Thoracic aorta (tissue), 2 donors: Measurements from ENCODE around the gene F13A1. TPM values are rescaled to one million over a fixed set of nuclear protein-coding genes. Genes with fewer than 3 reads are reported as not detected.

Source experiments
- ATAC-seq: fragments of 150-250 bp; one replicate; pipeline ENCODE4 v1.8.0; 2017; ENCODE audit warnings: low read depth; ENCODE audit not compliant: insufficient number of reproducible peaks, low FRiP score
- DNase-seq: peaks from one replicate; pipeline ENCODE4 v3.0.0-alpha.2; 2020; ENCODE audit warnings: low spot score
- H3K27ac ChIP-seq, 2 donors: fragments of 200-600 bp; sonication (generic); 1 replicate in 1 of 2; 2 replicates in 1 of 2; pipeline ENCODE4 v1.5.1; 2016; ENCODE audit warnings: mild to moderate bottlenecking in 2 of 2, moderate library complexity in 2 of 2
- H3K27me3 ChIP-seq: fragments of 200-600 bp; sonication (generic); replicated peaks from 2 replicates; pipeline ENCODE4 v1.6.0; 2016; ENCODE audit warnings: mild to moderate bottlenecking; ENCODE audit not compliant: insufficient read depth
- H3K36me3 ChIP-seq: fragments of 200-600 bp; sonication (generic); one replicate; pipeline ENCODE4 v1.5.1; 2016
- H3K4me1 ChIP-seq, 2 donors: fragments of 200-600 bp; sonication (generic); 1 replicate in 1 of 2; 2 replicates in 1 of 2; pipeline versions ENCODE4 v1.5.1 to v1.6.0; 2016; ENCODE audit warnings: low read depth in 2 of 2, mild to moderate bottlenecking in 1 of 2; ENCODE audit not compliant: control insufficient read depth in 1 of 2
- H3K4me3 ChIP-seq: fragments of 200-600 bp; sonication (generic); 2 replicates; pipeline ENCODE4 v1.5.1; 2016; ENCODE audit warnings: mild to moderate bottlenecking
- H3K9me3 ChIP-seq: fragments of 200-600 bp; sonication (generic); 2 replicates; pipeline ENCODE4 v1.5.1; 2016
- total RNA-seq, 2 donors: library from RNA; depleted of rRNA; stranded (reverse); fragments of >200 nt; gene quantifications; one replicate each; pipeline versions ENCODE4 v1.1.0 to v1.2.3, GENCODE V29; 2016
- TF ChIP-seq, protein P1 (sequence below): fragments of 200-600 bp; sonication (generic); IDR thresholded peaks from one replicate; pipeline ENCODE4 v1.5.1; 2019; ENCODE audit warnings: antibody characterized with exemption

Gene F13A1
- total RNA-seq, 2 donors from 2014 or later = 156 to 228 TPM

- H3K4me1 ChIP-seq = no peaks in the 10 kb centered on the region
- no peak for DNase-seq
- H3K27ac ChIP-seq = no peak overlapping the region
- ATAC-seq = no peak
- TF ChIP-seq, protein P1, sequence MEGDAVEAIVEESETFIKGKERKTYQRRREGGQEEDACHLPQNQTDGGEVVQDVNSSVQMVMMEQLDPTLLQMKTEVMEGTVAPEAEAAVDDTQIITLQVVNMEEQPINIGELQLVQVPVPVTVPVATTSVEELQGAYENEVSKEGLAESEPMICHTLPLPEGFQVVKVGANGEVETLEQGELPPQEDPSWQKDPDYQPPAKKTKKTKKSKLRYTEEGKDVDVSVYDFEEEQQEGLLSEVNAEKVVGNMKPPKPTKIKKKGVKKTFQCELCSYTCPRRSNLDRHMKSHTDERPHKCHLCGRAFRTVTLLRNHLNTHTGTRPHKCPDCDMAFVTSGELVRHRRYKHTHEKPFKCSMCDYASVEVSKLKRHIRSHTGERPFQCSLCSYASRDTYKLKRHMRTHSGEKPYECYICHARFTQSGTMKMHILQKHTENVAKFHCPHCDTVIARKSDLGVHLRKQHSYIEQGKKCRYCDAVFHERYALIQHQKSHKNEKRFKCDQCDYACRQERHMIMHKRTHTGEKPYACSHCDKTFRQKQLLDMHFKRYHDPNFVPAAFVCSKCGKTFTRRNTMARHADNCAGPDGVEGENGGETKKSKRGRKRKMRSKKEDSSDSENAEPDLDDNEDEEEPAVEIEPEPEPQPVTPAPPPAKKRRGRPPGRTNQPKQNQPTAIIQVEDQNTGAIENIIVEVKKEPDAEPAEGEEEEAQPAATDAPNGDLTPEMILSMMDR = no peak
- H3K9me3 ChIP-seq = no peaks in the 10 kb centered on the region
- no peaks in the 10 kb centered on the region for H3K36me3 ChIP-seq
- H3K4me3 ChIP-seq = no peak overlapping the region
- H3K27me3 ChIP-seq = no peaks in the 10 kb centered on the region
Observed at GRCh38 chr6:6196762-6197161, 123.7 kb downstream of the F13A1 start.

DNA sequence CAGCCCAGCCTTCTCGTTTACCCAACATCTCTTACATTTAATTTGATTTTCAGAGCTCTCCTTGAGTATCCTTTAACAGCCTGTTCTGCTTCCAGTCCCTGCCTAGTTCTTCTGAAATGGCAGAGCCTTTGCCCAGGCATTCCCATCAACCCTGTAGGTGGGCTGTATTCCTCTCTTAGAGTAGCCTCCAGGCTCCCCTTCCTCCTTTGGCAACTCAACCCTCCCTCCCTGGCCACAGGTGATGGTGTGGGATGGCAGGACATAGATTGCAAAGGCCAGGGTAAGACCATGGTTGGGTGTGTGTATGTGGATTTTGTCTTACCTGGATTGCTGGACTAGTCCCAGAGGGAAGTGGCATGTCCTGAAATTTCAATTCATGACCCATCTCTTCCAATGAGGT is 125.4 kb downstream of the F13A1 start:
- no peak overlapping the region for H3K27ac ChIP-seq
- no peak overlapping the region for H3K4me3 ChIP-seq
- DNase-seq (no peak), ATAC-seq (no peak)
- no peaks in the 10 kb centered on the region for H3K4me1 ChIP-seq
- H3K9me3 ChIP-seq = no peaks in the 10 kb centered on the region
- no peaks in the 10 kb centered on the region for H3K36me3 ChIP-seq
- TF ChIP-seq, protein P1 = no peak
- H3K27me3 ChIP-seq = no peaks in the 10 kb centered on the region

GRCh38 chr6:6193221-6193745 is 127.2 kb downstream of the F13A1 start:
- TF ChIP-seq, protein P1 = no peak
- no peaks in the 10 kb centered on the region for H3K9me3 ChIP-seq
- no peaks in the 10 kb centered on the region for H3K27me3 ChIP-seq
- no peak for DNase-seq
- no peak overlapping the region for H3K27ac ChIP-seq
- no peak overlapping the region for H3K4me3 ChIP-seq
- no peaks in the 10 kb centered on the region for H3K4me1 ChIP-seq
- H3K36me3 ChIP-seq = no peaks in the 10 kb centered on the region
- ATAC-seq = no peak

- H3K27ac ChIP-seq = no peak overlapping the region
- no peak for ATAC-seq
- H3K4me1 ChIP-seq = no peaks in the 10 kb centered on the region
- no peak for DNase-seq
- no peaks in the 10 kb centered on the region for H3K9me3 ChIP-seq
- no peaks in the 10 kb centered on the region for H3K27me3 ChIP-seq
- no peak overlapping the region for H3K4me3 ChIP-seq
- TF ChIP-seq, protein P1 = no peak
- no peaks in the 10 kb centered on the region for H3K36me3 ChIP-seq
Observed at GRCh38 chr6:6191909-6192308, 128.6 kb downstream of the F13A1 start.

DNA sequence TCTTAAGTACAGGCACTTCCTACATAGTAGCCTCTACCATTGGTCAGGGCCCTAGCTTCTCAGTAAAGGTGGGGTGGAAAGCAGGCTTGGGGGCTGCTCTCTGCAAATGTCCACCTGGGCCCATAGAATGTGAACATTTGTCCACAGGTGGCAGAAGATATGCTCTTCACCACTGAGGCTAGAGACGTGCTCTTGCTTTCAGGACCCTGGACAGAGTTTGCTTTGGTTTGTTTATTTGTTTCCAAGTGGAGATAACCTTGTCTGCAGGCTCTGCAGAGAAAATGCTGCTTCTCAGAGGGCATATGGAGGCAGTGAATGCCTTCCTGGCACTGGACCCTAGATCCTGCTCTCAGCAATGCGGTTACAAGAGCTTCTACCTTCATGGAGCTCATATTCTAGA is 129.0 kb downstream of the F13A1 start:
- DNase-seq (no peak), ATAC-seq (no peak)
- Histone ChIP-seq H3K9me3 (no peaks in the 10 kb centered on the region), H3K36me3 (no peaks in the 10 kb centered on the region), H3K4me3 (no peak overlapping the region), H3K27ac (no peak overlapping the region), H3K27me3 (no peaks in the 10 kb centered on the region), H3K4me1 (no peaks in the 10 kb centered on the region)
- TF ChIP-seq, protein P1 = no peak
